ENCODE results near the gene MOGAT1. TPM values are rescaled to one million over a fixed set of nuclear protein-coding genes. Genes with fewer than 3 reads are reported as not detected.

MOGAT1 gene
- total and polyA plus RNA-seq, 2 of the 13 experiments (the other 11 are each of a cell fraction or from before 2014, with no cell fraction given), result 0.98 to 4.3 TPM

DNA sequence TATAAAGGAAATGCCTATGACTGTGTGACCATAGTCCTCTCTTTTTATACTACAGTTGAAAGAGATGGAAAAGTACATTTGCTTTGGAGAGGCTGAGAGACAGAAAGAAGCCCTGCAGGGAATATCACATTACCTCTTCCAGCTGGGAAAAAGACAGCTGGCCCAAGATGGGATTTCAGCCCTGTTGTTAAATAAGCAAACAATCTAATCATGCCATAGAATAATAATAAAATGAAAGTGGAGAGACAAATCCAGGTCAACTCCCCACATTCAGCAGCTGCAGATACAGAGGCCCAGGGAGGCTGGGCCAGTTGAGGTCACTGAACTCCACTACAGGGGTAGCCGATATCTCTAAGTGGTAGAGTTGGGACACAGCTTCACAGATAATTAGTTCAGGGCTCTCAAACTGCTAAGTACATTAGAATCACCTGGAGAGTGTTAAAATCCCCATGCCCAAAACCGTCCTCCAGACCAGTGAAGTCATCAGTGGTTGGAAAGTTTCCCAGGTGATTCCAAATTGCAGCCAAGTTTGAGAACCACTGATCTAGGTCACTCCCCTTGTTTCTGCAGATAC lies 81.9 kb downstream of the MOGAT1 start (continued):
- TF ChIP-seq, protein P1, sequence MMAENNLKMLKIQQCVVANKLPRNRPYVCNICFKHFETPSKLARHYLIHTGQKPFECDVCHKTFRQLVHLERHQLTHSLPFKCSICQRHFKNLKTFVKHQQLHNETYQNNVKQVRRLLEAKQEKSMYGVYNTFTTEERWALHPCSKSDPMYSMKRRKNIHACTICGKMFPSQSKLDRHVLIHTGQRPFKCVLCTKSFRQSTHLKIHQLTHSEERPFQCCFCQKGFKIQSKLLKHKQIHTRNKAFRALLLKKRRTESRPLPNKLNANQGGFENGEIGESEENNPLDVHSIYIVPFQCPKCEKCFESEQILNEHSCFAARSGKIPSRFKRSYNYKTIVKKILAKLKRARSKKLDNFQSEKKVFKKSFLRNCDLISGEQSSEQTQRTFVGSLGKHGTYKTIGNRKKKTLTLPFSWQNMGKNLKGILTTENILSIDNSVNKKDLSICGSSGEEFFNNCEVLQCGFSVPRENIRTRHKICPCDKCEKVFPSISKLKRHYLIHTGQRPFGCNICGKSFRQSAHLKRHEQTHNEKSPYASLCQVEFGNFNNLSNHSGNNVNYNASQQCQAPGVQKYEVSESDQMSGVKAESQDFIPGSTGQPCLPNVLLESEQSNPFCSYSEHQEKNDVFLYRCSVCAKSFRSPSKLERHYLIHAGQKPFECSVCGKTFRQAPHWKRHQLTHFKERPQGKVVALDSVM (CRISPR knock-in tag; IDR thresholded peaks at IDR 0.05), result peak; percentile 56; the same call in 1 of the 2 replicates
- no peak for TF ChIP-seq STAG1 (CRISPR knock-in tag; IDR thresholded peaks at IDR 0.05)
- TF ChIP-seq, protein P2, sequence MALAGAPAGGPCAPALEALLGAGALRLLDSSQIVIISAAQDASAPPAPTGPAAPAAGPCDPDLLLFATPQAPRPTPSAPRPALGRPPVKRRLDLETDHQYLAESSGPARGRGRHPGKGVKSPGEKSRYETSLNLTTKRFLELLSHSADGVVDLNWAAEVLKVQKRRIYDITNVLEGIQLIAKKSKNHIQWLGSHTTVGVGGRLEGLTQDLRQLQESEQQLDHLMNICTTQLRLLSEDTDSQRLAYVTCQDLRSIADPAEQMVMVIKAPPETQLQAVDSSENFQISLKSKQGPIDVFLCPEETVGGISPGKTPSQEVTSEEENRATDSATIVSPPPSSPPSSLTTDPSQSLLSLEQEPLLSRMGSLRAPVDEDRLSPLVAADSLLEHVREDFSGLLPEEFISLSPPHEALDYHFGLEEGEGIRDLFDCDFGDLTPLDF (CRISPR knock-in tag; IDR thresholded peaks at IDR 0.05), result no peak
- no peak for TF ChIP-seq RBM22 (optimal IDR thresholded peaks at IDR 0.05; ENCODE audit: low read length)
- TF ChIP-seq CBX2 (IDR thresholded peaks at IDR 0.05; ENCODE audit: low read depth, low read length), result no peak
- TF ChIP-seq CBX2 (CRISPR knock-in tag; IDR thresholded peaks at IDR 0.05; ENCODE audit: low read depth), result no peak
- TF ChIP-seq, protein P3, sequence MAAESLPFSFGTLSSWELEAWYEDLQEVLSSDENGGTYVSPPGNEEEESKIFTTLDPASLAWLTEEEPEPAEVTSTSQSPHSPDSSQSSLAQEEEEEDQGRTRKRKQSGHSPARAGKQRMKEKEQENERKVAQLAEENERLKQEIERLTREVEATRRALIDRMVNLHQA (CRISPR knock-in tag; IDR thresholded peaks at IDR 0.05), result no peak
- peak; percentile 31; the same call in 1 of the 2 replicates for TF ChIP-seq ZNF292 (CRISPR knock-in tag; IDR thresholded peaks at IDR 0.05; ENCODE audit: borderline replicate concordance, low read depth)
- no peak for TF ChIP-seq U2AF1 (optimal IDR thresholded peaks at IDR 0.05; ENCODE audit: low read depth, low read length)
- TF ChIP-seq KLF13 (CRISPR knock-in tag; IDR thresholded peaks at IDR 0.05), result no peak
- 0 out of 2 replicates have a peak, but pooled peaks have one; percentile 35 for TF ChIP-seq PITX1 (CRISPR knock-in tag; IDR thresholded peaks at IDR 0.05)
- TF ChIP-seq ZNF296 (CRISPR knock-in tag; conservative IDR thresholded peaks at IDR 0.05), result no peak
- no peak for TF ChIP-seq ZNF652 (CRISPR knock-in tag; IDR thresholded peaks at IDR 0.05; ENCODE audit: borderline replicate concordance, low read depth)

All from HepG2 (cell line).